NCI-H146 treated with DMSO at 0.1 percent for 48 hours (cell line): ENCODE results near the gene TLE3.

Experiments
- DNase-seq: peaks from one replicate; lab custom pipeline; 2025; ENCODE audit not compliant: unreplicated experiment; lab: John Stamatoyannopoulos, UW

The TLE3 gene

GRCh38 chr15:70032509-70032908, 65.2 kb downstream of the TLE3 start:
- DNase-seq: no peak

- no peak for DNase-seq
Measured at GRCh38 chr15:70031713-70032112, 66.0 kb downstream of the TLE3 start.

- DNase-seq: no peak
Measured at GRCh38 chr15:70031261-70031660, 66.5 kb downstream of the TLE3 start.

- no peak for DNase-seq
Measured at GRCh38 chr15:70030851-70031250, 66.9 kb downstream of the TLE3 start.

GRCh38 chr15:70029297-70029701, 68.4 kb downstream of the TLE3 start:
- DNase-seq: no peak

GRCh38 chr15:70027518-70027917, 70.2 kb downstream of the TLE3 start:
- DNase-seq: no peak

- DNase-seq: no peak
Measured at GRCh38 chr15:70026991-70027390, 70.7 kb downstream of the TLE3 start.

- no peak for DNase-seq
Measured at GRCh38 chr15:70025413-70026296, 72.1 kb downstream of the TLE3 start.

- no peak for DNase-seq
Measured at GRCh38 chr15:70024521-70024920, 73.2 kb downstream of the TLE3 start.

- DNase-seq: no peak
Measured at GRCh38 chr15:70023769-70024491, 73.8 kb downstream of the TLE3 start.

GRCh38 chr15:70023064-70023768, 74.5 kb downstream of the TLE3 start:
- no peak for DNase-seq

- no peak for DNase-seq
Measured at GRCh38 chr15:70020229-70020628, 77.5 kb downstream of the TLE3 start.

- no peak for DNase-seq
Measured at GRCh38 chr15:70018646-70019600, 78.8 kb downstream of the TLE3 start.

GRCh38 chr15:70017801-70018200, 79.9 kb downstream of the TLE3 start:
- DNase-seq: no peak

GRCh38 chr15:70017025-70017424, 80.7 kb downstream of the TLE3 start:
- DNase-seq: no peak

GRCh38 chr15:70016511-70016994, 81.2 kb downstream of the TLE3 start:
- no peak for DNase-seq

- no peak for DNase-seq
Measured at GRCh38 chr15:70014860-70015490, 82.7 kb downstream of the TLE3 start.

GRCh38 chr15:70014331-70014730, 83.4 kb downstream of the TLE3 start:
- DNase-seq: no peak

- no peak for DNase-seq
Measured at GRCh38 chr15:70013656-70014313, 83.9 kb downstream of the TLE3 start.
